Fibroblast of the aortic adventitia (primary cell): ENCODE measurements around the gene ZMYM4. TPM values are rescaled to one million over a fixed set of nuclear protein-coding genes. Genes with fewer than 3 reads are reported as not detected.
"Not testable (repeated sequence)": the region's sequence is repeated elsewhere in the genome, so short reads cannot be mapped to it uniquely, and the experiment has no call there.

ENCODE experiments used
- DNase-seq: peaks from one replicate; pipeline ENCODE4 v3.0.0-alpha.2; 2010; ENCODE audit warnings: low read depth
- H3K4me3 ChIP-seq: 2 replicates; pipeline ENCODE4 v1.5.1; 2011; ENCODE audit warnings: low read depth, mild to moderate bottlenecking, control low read depth, low read length, moderate library complexity
- total RNA-seq: library from RNA; depleted of rRNA; stranded (reverse); fragments of >200 nt; gene quantifications from 2 replicates; pipeline ENCODE4 v1.2.3, GENCODE V29; 2012; ENCODE audit warnings: low replicate concordance
- TF ChIP-seq, protein P1 (sequence below): IDR thresholded peaks from 2 replicates; pipeline ENCODE4 v1.5.1; 2011; ENCODE audit warnings: mild to moderate bottlenecking, low read length, control low read depth, inconsistent platforms; ENCODE audit not compliant: insufficient read depth

Gene ZMYM4
- total RNA-seq, 1 donor = 52.2 TPM

DNA sequence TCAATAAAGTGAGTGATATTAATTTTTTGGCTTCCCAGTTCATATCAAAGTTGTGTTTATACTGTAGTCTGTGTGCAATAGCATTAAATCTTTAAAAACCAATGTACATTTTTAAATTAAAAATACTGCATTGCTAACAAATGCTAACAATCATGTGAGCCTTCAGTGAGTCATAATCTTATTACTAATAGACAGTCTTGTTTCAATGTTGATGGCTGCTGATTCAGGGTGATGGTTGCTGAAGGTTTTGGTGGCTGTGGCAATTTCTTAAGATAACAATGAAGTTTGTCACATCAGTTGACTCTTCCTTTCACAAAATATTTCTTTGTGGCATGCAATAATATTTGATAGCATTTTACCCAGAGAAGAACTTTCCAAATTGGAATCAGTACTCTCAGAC is 109.0 kb downstream of the ZMYM4 start:
- TF ChIP-seq, protein P1, sequence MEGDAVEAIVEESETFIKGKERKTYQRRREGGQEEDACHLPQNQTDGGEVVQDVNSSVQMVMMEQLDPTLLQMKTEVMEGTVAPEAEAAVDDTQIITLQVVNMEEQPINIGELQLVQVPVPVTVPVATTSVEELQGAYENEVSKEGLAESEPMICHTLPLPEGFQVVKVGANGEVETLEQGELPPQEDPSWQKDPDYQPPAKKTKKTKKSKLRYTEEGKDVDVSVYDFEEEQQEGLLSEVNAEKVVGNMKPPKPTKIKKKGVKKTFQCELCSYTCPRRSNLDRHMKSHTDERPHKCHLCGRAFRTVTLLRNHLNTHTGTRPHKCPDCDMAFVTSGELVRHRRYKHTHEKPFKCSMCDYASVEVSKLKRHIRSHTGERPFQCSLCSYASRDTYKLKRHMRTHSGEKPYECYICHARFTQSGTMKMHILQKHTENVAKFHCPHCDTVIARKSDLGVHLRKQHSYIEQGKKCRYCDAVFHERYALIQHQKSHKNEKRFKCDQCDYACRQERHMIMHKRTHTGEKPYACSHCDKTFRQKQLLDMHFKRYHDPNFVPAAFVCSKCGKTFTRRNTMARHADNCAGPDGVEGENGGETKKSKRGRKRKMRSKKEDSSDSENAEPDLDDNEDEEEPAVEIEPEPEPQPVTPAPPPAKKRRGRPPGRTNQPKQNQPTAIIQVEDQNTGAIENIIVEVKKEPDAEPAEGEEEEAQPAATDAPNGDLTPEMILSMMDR = no peak

DNA sequence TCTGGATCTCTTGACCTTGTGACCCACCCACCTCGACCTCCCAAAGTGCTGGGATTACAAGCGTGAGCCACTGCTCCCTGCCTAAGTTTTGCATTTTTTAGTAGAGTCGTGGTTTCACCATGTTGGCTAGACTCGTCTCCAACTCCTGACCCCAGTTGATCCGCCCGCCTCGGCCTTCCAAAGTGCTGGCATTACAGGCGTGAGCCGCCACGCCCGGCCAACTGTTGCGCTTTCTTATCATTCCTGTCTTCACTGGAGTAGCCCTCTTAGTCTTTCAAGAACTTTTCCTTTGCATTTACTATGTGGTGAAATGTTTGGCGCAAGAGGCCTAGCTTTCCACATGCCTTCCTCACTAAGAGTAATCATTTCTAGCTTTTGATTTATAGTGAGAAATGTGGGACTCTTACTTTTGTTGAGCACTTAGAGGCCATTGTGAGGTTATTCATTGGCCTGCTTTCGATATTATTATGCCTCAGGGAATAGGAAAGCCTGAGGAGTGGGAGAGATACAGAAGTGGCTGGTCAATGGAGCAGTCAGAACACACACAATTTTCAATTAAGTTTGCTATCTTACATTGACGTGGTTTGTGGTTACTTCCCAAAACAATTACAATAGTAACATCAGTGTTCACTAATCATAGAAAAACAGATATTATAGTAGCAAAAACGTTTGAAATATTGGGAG is 111.0 kb downstream of the ZMYM4 start:
- TF ChIP-seq, protein P1 = no peak
- H3K4me3 ChIP-seq = no peak overlapping the region
- DNase-seq = no peak

More for the DNA sequence above, 109.0 kb downstream of the ZMYM4 start:
- peak; percentile 9 for DNase-seq
- no peak overlapping the region for H3K4me3 ChIP-seq

DNA sequence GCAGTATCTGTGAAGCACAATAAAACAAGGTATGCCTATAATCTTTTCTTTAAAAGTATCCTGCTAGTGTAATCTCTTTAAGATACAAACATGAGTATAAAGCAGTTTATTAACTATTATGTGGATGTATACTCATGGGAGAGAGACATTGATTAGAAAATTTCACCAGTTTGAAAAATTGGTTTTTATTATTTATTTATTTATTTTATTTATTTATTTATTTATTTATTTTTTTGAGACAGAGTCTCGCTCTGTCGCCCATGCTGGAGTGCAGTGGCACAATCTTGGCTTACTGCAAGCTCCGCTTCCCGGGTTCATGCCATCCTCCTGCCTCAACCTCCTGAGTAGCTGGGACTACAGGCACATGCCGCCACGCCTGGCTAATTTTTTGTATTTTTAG is 111.6 kb downstream of the ZMYM4 start:
- H3K4me3 ChIP-seq, DNase-seq: not testable (repeated sequence)

DNA sequence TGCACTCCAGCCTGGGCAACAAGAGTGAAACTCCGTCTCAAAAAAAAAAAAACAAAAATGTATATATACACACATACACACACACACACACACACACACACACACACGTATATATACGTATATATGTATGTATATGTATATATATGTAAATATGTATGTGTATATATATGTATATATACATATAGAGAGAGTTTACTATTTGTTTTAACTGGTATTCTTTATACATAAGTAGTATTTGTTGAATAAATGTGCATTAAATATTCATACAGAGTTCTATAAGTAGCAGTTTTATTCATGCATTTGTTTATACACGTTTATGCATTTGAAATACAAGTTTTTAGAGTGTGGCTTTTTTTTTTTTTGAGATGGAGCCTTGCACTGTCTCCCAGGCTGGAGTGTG is 113.6 kb downstream of the ZMYM4 start:
- no peak for DNase-seq
- TF ChIP-seq, protein P1 = no peak
- H3K4me3 ChIP-seq = no peak overlapping the region

DNA sequence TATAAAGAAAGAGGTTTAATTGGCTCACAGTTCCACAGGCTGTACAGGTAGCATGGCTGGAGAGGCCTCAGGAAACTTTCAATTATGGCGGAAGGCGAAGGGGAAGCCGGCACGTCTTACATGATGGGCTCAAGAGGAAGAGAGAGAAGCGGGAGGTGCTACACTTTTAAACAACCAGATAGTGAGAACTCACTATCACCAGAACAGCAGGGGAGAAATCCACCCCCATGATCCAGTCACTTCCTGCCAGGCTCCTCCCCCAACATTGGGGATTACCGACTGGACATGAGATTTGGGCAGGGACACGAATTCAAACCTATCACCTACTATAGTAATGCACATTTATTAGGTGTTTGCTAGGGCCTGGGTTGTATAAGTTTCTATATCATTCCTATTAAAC is 117.8 kb downstream of the ZMYM4 start:
- no peak overlapping the region for H3K4me3 ChIP-seq
- TF ChIP-seq, protein P1 = no peak
- no peak for DNase-seq

DNA sequence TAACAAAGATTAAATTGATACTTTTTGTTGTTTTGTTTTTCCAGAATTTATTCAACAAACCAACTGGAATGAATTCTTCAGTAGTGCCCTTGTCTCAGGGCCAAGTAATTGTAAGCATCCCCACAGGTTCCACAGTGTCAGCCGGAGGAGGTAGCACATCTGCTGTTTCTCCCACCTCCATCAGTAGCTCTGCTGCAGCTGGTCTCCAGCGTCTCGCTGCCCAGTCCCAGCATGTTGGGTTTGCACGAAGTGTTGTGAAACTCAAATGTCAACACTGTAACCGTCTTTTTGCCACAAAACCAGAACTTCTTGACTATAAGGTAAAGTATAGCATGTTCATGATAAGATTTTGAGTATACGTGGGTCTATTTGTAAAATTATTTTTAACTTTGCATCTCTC is 118.5 kb downstream of the ZMYM4 start:
- no peak for DNase-seq
- TF ChIP-seq, protein P1 = no peak
- no peak overlapping the region for H3K4me3 ChIP-seq

DNA sequence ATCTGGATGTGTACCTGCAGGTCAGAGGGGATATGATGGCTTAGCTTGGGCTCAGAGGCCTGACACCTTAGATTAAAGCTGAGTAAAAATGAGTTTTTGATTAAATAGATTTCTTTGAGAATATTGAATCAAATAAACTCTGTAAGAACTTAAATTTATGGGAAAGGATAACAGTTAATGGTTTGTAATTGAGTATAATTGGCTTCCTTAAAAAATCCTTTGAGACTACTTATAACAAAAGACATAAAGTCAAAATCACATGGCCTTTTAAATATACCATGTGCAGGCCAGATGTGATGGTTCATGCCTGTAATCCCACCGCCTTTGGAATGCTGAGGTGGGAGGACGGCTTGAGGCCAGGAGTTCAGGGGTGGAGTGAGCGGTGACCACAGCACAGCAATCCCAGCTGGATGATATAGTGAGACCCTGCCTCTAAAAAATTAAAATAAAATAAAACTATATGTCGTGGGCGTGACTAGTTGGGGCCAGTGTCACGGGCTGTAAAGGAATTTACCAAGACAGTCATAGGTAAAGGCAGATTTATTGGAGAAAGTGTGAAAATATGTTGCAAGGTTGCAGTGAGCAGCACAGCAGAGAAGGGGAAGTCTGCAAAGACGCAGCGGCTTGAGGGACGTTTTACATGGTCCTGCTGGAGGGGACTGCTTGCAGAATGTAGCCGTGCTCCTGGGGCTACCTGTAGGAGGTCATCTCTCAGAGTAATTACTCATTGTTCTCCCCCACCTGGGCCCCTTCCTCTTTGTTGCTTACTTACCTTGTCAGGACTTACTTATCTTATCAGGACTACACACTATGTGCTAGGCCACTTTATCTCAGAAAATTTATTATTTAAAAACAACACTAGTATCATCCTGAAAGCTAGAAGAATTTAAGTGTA is 122.3 kb downstream of the ZMYM4 start:
- TF ChIP-seq, protein P1 = no peak
- no peak overlapping the region for H3K4me3 ChIP-seq
- DNase-seq = no peak
